Esophagus muscularis mucosa (tissue), 4 donors: ENCODE results near the gene KLHL29. TPM values are rescaled to one million over a fixed set of nuclear protein-coding genes. Genes with fewer than 3 reads are reported as not detected.
A peak's percentile ranks its signal among the peaks of the same experiment; 100 is the strongest.

Experiments
- DNase-seq: peaks from one replicate; pipeline ENCODE4 v3.0.0-alpha.2; 2017; ENCODE audit errors: extremely low spot score
- H3K27ac ChIP-seq, 4 donors: fragments of 200-600 bp; sonication (generic); replicated peaks in 1 of 4; 1 replicate in 3 of 4; 2 replicates in 1 of 4; pipeline ENCODE4 v1.5.1; 2016 to 2019; ENCODE audit warnings: mild to moderate bottlenecking in 1 of 4
- H3K27me3 ChIP-seq, 4 donors: fragments of 200-600 bp; sonication (generic); one replicate each; pipeline versions ENCODE4 v1.5.1 to v1.6.0; 2016 to 2019
- H3K36me3 ChIP-seq, 4 donors: fragments of 200-600 bp; sonication (generic); one replicate each; pipeline ENCODE4 v1.5.1; 2016 to 2019
- H3K4me1 ChIP-seq, 4 donors: fragments of 200-600 bp; sonication (generic); one replicate each; pipeline ENCODE4 v1.5.1; 2016 to 2019
- H3K4me3 ChIP-seq, 4 donors: fragments of 200-600 bp; sonication (generic); 1 replicate in 2 of 4; 2 replicates in 2 of 4; pipeline ENCODE4 v1.5.1; 2016 to 2019; ENCODE audit warnings: mild to moderate bottlenecking in 4 of 4, moderate library complexity in 1 of 4
- H3K9me3 ChIP-seq, 4 donors: fragments of 200-600 bp; sonication (generic); 1 replicate in 3 of 4; 2 replicates in 1 of 4; pipeline ENCODE4 v1.5.1; 2016 to 2019
- EP300 ChIP-seq: sonication (generic); formaldehyde crosslinking; IDR thresholded peaks from one replicate; pipeline ENCODE4 v1.6.1; 2017; ENCODE audit warnings: antibody characterized with exemption
- POLR2A ChIP-seq: fragments of 450-650 bp; IDR thresholded peaks from one replicate; pipeline ENCODE4 v1.6.1; 2017; ENCODE audit warnings: antibody characterized with exemption, moderate library complexity, mild to moderate bottlenecking, low read depth
- POLR2AphosphoS5 ChIP-seq, 2 donors: sonication (generic); formaldehyde crosslinking; IDR thresholded peaks; one replicate each; pipeline ENCODE4 v1.6.1; 2017; ENCODE audit warnings: antibody characterized with exemption in 2 of 2
- WGBS: methylation state at CpG from one replicate; pipeline ENCODE4 v1.1.5; 2018; 5-methylcytosine and 5-hydroxymethylcytosine counted together
- intact Hi-C: fragments of 100-400 bp; cut with DNase I; formaldehyde crosslinking; loops from one replicate; pipeline ENCODE4 v1.15.1; 2023
- total RNA-seq, 4 donors: library from RNA; depleted of rRNA; stranded (reverse); fragments of >200 nt; gene quantifications; one replicate each; pipeline versions ENCODE4 v1.1.0 to v1.2.1, GENCODE V29; 2016
- TF ChIP-seq, protein P1 (sequence below), 3 experiments: fragments of 200-600 bp in 2 of 3; fragments of 450-650 bp in 1 of 3; sonication (generic) in 2 of 3; IDR thresholded peaks; one replicate each; pipeline ENCODE4 v1.5.1; 2017 to 2019; ENCODE audit warnings: antibody characterized with exemption in 3 of 3, mild to moderate bottlenecking in 2 of 3, moderate library complexity in 1 of 3

The KLHL29 gene
- total RNA-seq, 4 donors from 2014 or later = 22.0 to 26.1 (median 23.4) TPM

GRCh38 chr2:23635442-23636340 is 250.7 kb downstream of the KLHL29 start:
- WGBS = 84% methylated on average over 16 of the region's 23 CpGs
- intact Hi-C loops = loop anchor here (10.0 kb wide), 1 partner anchor 119 kb away; no protein-coding TSS in a partner anchor
- no peaks in the 10 kb centered on the region for H3K27me3 ChIP-seq

GRCh38 chr2:23636426-23636825 is 251.4 kb downstream of the KLHL29 start:
- Histone ChIP-seq H3K4me3 (no peak overlapping the region), H3K9me3 (no peaks in the 10 kb centered on the region), H3K36me3 (peaks cover 0 to 28% (median 11%) of the 10 kb centered on the region in 4 donors), H3K27ac (peak overlapping the region; percentile 47 to 58 (median 55)), H3K27me3 (no peaks in the 10 kb centered on the region), H3K4me1 (peaks cover 14 to 23% (median 20%) of the 10 kb centered on the region in 4 donors)
- intact Hi-C loops = loop anchor here (10.0 kb wide), 1 partner anchor 118 kb away; no protein-coding TSS in a partner anchor
- DNase-seq = no peak
- TF ChIP-seq, protein P1, sequence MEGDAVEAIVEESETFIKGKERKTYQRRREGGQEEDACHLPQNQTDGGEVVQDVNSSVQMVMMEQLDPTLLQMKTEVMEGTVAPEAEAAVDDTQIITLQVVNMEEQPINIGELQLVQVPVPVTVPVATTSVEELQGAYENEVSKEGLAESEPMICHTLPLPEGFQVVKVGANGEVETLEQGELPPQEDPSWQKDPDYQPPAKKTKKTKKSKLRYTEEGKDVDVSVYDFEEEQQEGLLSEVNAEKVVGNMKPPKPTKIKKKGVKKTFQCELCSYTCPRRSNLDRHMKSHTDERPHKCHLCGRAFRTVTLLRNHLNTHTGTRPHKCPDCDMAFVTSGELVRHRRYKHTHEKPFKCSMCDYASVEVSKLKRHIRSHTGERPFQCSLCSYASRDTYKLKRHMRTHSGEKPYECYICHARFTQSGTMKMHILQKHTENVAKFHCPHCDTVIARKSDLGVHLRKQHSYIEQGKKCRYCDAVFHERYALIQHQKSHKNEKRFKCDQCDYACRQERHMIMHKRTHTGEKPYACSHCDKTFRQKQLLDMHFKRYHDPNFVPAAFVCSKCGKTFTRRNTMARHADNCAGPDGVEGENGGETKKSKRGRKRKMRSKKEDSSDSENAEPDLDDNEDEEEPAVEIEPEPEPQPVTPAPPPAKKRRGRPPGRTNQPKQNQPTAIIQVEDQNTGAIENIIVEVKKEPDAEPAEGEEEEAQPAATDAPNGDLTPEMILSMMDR (IDR thresholded peaks at IDR 0.05) = peak; percentile 17 to 40 (median 39)
- TF ChIP-seq POLR2A = no peak
- 55% methylated on average over 11 of the region's 11 CpGs for WGBS

More at GRCh38 chr2:23635442-23636340, 250.7 kb downstream of the KLHL29 start:
- Histone ChIP-seq H3K27ac (no peak overlapping the region), H3K4me3 (no peak overlapping the region), H3K9me3 (no peaks in the 10 kb centered on the region), H3K36me3 (peaks cover 0 to 20% (median 8%) of the 10 kb centered on the region in 4 donors), H3K4me1 (peaks cover 14 to 23% (median 20%) of the 10 kb centered on the region in 4 donors)
- no peak for DNase-seq
- TF ChIP-seq, protein P1 (IDR thresholded peaks at IDR 0.05) = no peak
- TF ChIP-seq POLR2A (no peak), EP300 (no peak), POLR2AphosphoS5 (IDR thresholded peaks at IDR 0.05) (no peak)

DNA sequence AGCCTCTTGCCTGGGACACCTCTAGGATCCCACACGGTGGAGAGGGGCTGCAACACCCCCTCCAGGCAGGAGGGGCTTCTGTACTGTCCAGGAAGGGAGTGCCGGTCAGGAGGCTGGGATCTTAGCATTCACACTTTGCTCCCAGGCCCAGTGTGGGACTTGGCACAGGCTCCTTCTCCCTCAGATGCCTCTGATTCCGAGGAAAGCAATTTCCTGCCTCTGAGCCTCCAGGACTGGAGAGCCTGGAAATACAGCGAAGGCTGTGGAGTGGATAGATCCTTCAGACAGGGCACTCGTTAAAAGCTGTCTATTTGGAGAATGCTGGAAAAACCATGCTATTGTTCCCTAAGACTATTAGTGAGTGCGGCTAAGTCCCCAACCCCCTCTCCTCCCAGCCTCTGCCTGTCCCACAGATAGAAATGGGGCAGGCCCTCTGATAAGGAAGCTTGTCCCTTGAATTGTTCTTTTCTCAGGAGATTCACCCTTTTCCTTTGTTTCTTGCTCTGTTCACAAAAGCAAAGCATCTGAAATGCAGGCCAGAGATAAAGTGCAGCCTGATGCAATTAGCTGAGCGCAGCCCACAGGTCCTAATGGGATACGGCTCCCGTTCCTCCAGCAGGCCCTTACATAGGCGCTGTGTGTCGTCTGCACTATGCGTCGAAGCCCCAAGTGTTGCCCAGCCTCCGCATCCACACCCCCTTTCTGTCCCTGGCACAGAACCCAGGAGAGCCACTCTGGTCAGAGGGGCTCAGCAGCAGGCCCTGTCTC is 252.2 kb downstream of the KLHL29 start:
- H3K4me1 ChIP-seq = peaks cover 14 to 23% (median 20%) of the 10 kb centered on the region in 4 donors
- H3K27me3 ChIP-seq = no peaks in the 10 kb centered on the region
- H3K9me3 ChIP-seq = no peaks in the 10 kb centered on the region
- no peak overlapping the region for H3K4me3 ChIP-seq
- no peak for TF ChIP-seq POLR2A
- no peak for TF ChIP-seq EP300
- TF ChIP-seq, protein P1 (IDR thresholded peaks at IDR 0.05) = no peak
- TF ChIP-seq POLR2AphosphoS5 (IDR thresholded peaks at IDR 0.05) = no peak
- H3K36me3 ChIP-seq = peaks cover 0 to 35% (median 16%) of the 10 kb centered on the region in 4 donors
- intact Hi-C loops = loop anchor here (10.0 kb wide), 1 partner anchor 118 kb away; no protein-coding TSS in a partner anchor
- 54% methylated on average over 12 of the region's 14 CpGs for WGBS
- no peak for DNase-seq
- peak overlapping the region; percentile 47 to 58 (median 55) for H3K27ac ChIP-seq

GRCh38 chr2:23639406-23639982 is 254.5 kb downstream of the KLHL29 start:
- WGBS = 80% methylated on average over 6 of the region's 6 CpGs
- Histone ChIP-seq H3K27ac (no peak overlapping the region), H3K36me3 (peaks cover 0 to 52% (median 31%) of the 10 kb centered on the region in 4 donors), H3K4me3 (no peak overlapping the region), H3K27me3 (no peaks in the 10 kb centered on the region), H3K4me1 (peaks cover 14 to 23% (median 20%) of the 10 kb centered on the region in 4 donors), H3K9me3 (no peaks in the 10 kb centered on the region)
- intact Hi-C loops = loop anchor here (10.0 kb wide), 1 partner anchor 115 kb away; no protein-coding TSS in a partner anchor
- DNase-seq = no peak
- TF ChIP-seq, protein P1 (IDR thresholded peaks at IDR 0.05) = no peak
- TF ChIP-seq POLR2A (no peak), EP300 (no peak), POLR2AphosphoS5 (IDR thresholded peaks at IDR 0.05) (no peak)
